Measurements from ENCODE around the gene RPL41.

The RPL41 gene

GRCh38 chr12:56161690-56162351 is 45.4 kb downstream of the RPL41 start:
- 90 to 95% methylated on average over 5 to 9 of the region's 10 CpGs for WGBS, 2 experiments (ENCODE audit: insufficient coverage in 2 of 2)
- Histone ChIP-seq H3K4me3 (ENCODE audit: extremely low read depth, insufficient read depth, low read length, poor library complexity, severe bottlenecking) (no peak overlapping the region), H3K27ac (ENCODE audit: low read depth, low read length, severe bottlenecking) (peak overlapping the region; percentile 6), H3K9me3 (ENCODE audit: control insufficient read depth, low read length) (no peaks in the 10 kb centered on the region), H3K36me3 (ENCODE audit: control insufficient read depth, insufficient read depth, low read length) (peaks cover 81% of the 10 kb centered on the region), H3K4me1 (ENCODE audit: control insufficient read depth, insufficient read depth, low read length, poor library complexity, severe bottlenecking) (peaks cover 22% of the 10 kb centered on the region)

GRCh38 chr12:56162468-56163290 is 46.2 kb downstream of the RPL41 start:
- Histone ChIP-seq H3K27ac (ENCODE audit: low read depth, low read length, severe bottlenecking) (peak overlapping the region; percentile 45), H3K9me3 (ENCODE audit: control insufficient read depth, low read length) (no peaks in the 10 kb centered on the region), H3K36me3 (ENCODE audit: control insufficient read depth, insufficient read depth, low read length) (peaks cover 86% of the 10 kb centered on the region), H3K4me3 (ENCODE audit: extremely low read depth, insufficient read depth, low read length, poor library complexity, severe bottlenecking) (no peak overlapping the region), H3K4me1 (ENCODE audit: control insufficient read depth, insufficient read depth, low read length, poor library complexity, severe bottlenecking) (peaks cover 18% of the 10 kb centered on the region)
- WGBS, 2 experiments (ENCODE audit: insufficient coverage in 2 of 2) = 78 to 87% methylated on average over 3 to 7 of the region's 11 CpGs

- H3K27ac ChIP-seq (ENCODE audit: low read depth, low read length, severe bottlenecking) = no peak overlapping the region
- WGBS, 2 experiments (ENCODE audit: insufficient coverage in 2 of 2) = 84 to 93% methylated on average over 3 to 9 of the region's 11 CpGs
- peaks cover 93% of the 10 kb centered on the region for H3K36me3 ChIP-seq (ENCODE audit: control insufficient read depth, insufficient read depth, low read length)
Measured at GRCh38 chr12:56163533-56164344, 47.3 kb downstream of the RPL41 start.

GRCh38 chr12:56164345-56164729 is 47.9 kb downstream of the RPL41 start:
- Histone ChIP-seq H3K4me3 (ENCODE audit: extremely low read depth, insufficient read depth, low read length, poor library complexity, severe bottlenecking) (no peak overlapping the region), H3K4me1 (ENCODE audit: control insufficient read depth, insufficient read depth, low read length, poor library complexity, severe bottlenecking) (peaks cover 18% of the 10 kb centered on the region), H3K9me3 (ENCODE audit: control insufficient read depth, low read length) (no peaks in the 10 kb centered on the region), H3K27ac (ENCODE audit: low read depth, low read length, severe bottlenecking) (no peak overlapping the region), H3K36me3 (ENCODE audit: control insufficient read depth, insufficient read depth, low read length) (peaks cover 93% of the 10 kb centered on the region)
- WGBS, 2 experiments (ENCODE audit: insufficient coverage in 2 of 2) = 97 to 98% methylated on average over 9 to 16 of the region's 17 CpGs

More at GRCh38 chr12:56163533-56164344, 47.3 kb downstream of the RPL41 start:
- Histone ChIP-seq H3K4me3 (ENCODE audit: extremely low read depth, insufficient read depth, low read length, poor library complexity, severe bottlenecking) (no peak overlapping the region), H3K9me3 (ENCODE audit: control insufficient read depth, low read length) (no peaks in the 10 kb centered on the region), H3K4me1 (ENCODE audit: control insufficient read depth, insufficient read depth, low read length, poor library complexity, severe bottlenecking) (peaks cover 18% of the 10 kb centered on the region)

GRCh38 chr12:56165369-56165768 is 48.9 kb downstream of the RPL41 start:
- Histone ChIP-seq H3K36me3 (ENCODE audit: control insufficient read depth, insufficient read depth, low read length) (peaks cover 93% of the 10 kb centered on the region), H3K4me1 (ENCODE audit: control insufficient read depth, insufficient read depth, low read length, poor library complexity, severe bottlenecking) (peaks cover 14% of the 10 kb centered on the region), H3K27ac (ENCODE audit: low read depth, low read length, severe bottlenecking) (no peak overlapping the region), H3K9me3 (ENCODE audit: control insufficient read depth, low read length) (no peaks in the 10 kb centered on the region), H3K4me3 (ENCODE audit: extremely low read depth, insufficient read depth, low read length, poor library complexity, severe bottlenecking) (no peak overlapping the region)
- 90 to 96% methylated on average over 3 to 4 of the region's 4 CpGs for WGBS, 2 experiments (ENCODE audit: insufficient coverage in 2 of 2)
